ENCODE data around the gene CHRNA10. TPM values are rescaled to one million over a fixed set of nuclear protein-coding genes. Genes with fewer than 3 reads are reported as not detected.

Gene CHRNA10
- polyA plus RNA-seq, 1 of the 3 experiments (the other 2 are of a cell fraction), result 1.1 TPM

DNA sequence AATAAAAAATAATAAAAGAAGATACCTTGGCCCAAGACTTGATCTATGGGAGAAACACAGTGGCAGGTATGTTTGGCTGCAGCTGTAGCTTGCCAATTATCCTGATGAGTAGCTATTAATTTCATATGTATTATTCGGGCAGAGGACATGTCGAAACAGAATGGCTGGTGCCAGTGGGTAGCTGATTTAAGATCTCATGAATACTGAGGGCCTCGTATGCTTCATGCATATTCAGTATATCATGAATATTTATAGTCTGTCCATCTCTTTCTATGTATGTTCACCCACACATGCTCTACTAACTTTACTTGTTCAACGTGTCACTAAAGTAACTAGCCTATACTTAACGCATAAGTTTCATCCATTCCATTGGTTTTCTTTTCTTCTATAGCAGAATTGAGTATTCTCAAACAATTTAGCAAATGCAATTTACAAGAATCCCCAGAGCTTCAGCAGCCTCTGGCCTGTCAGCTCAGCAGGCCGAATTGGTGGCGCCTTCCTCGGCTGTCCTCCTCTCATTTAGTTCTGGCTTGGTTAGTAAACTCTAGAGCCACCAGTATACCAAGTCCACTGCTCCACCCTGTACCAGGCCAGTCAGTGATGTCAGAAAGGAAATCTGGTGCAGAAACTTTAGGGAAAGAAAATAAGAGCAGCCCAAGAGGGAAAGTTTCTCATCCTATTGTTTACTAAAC is 47.3 kb downstream of the CHRNA10 start:
- Histone ChIP-seq H3F3A (replicated peaks; ENCODE audit: insufficient read depth) (no peaks in the 10 kb centered on the region), H2AFZ (ENCODE audit: low read depth) (no peak overlapping the region), H3K36me3 (replicated peaks in 1 of 2; ENCODE audit: control insufficient read depth in 1 of 2, insufficient read depth in 2 of 2, low read length in 1 of 2) (no peaks in the 10 kb centered on the region), H3K9ac (no peak overlapping the region), H3K27me3 (ENCODE audit: insufficient read depth) (no peaks in the 10 kb centered on the region; the same call in 1 of the 2 replicates), H3K9me2 (no peaks in the 10 kb centered on the region), H3K4me2 (no peak overlapping the region), H3K79me2 (ENCODE audit: insufficient read depth) (no peaks in the 10 kb centered on the region), H3K4me3 (ENCODE audit: low read depth in 2 of 2, low read length in 1 of 2) (no peak overlapping the region), H3K4me1 (ENCODE audit: control insufficient read depth in 1 of 2, insufficient read depth in 2 of 2, low read depth in 1 of 2, low read length in 1 of 2) (no peaks in the 10 kb centered on the region), H4K20me1 (ENCODE audit: insufficient read depth) (no peaks in the 10 kb centered on the region), H3K9me3 (no peaks in the 10 kb centered on the region), H3K27ac (ENCODE audit: low read depth in 2 of 2, low read length in 1 of 2) (no peak overlapping the region)
- TF ChIP-seq, protein P1, sequence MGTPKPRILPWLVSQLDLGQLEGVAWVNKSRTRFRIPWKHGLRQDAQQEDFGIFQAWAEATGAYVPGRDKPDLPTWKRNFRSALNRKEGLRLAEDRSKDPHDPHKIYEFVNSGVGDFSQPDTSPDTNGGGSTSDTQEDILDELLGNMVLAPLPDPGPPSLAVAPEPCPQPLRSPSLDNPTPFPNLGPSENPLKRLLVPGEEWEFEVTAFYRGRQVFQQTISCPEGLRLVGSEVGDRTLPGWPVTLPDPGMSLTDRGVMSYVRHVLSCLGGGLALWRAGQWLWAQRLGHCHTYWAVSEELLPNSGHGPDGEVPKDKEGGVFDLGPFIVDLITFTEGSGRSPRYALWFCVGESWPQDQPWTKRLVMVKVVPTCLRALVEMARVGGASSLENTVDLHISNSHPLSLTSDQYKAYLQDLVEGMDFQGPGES (IDR thresholded peaks at IDR 0.05; ENCODE audit: low read depth, low read length), result no peak
- TF ChIP-seq NFIC (IDR thresholded peaks at IDR 0.05; ENCODE audit: borderline replicate concordance) (no peak), SMC3 (IDR thresholded peaks at IDR 0.05; ENCODE audit: low read depth, low read length) (no peak), RCOR1 (IDR thresholded peaks at IDR 0.05; ENCODE audit: low read length) (no peak), TEAD4 (IDR thresholded peaks at IDR 0.05; ENCODE audit: borderline replicate concordance, insufficient read depth) (no peak), EP300 (IDR thresholded peaks at IDR 0.05; ENCODE audit: borderline replicate concordance in 1 of 2, low read depth in 1 of 2, low read length in 1 of 2) (no peak), ELF1 (IDR thresholded peaks at IDR 0.05) (no peak)
- TF ChIP-seq, protein P2, sequence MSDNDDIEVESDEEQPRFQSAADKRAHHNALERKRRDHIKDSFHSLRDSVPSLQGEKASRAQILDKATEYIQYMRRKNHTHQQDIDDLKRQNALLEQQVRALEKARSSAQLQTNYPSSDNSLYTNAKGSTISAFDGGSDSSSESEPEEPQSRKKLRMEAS (IDR thresholded peaks at IDR 0.05; ENCODE audit: low read depth), result no peak
- TF ChIP-seq, protein P3, sequence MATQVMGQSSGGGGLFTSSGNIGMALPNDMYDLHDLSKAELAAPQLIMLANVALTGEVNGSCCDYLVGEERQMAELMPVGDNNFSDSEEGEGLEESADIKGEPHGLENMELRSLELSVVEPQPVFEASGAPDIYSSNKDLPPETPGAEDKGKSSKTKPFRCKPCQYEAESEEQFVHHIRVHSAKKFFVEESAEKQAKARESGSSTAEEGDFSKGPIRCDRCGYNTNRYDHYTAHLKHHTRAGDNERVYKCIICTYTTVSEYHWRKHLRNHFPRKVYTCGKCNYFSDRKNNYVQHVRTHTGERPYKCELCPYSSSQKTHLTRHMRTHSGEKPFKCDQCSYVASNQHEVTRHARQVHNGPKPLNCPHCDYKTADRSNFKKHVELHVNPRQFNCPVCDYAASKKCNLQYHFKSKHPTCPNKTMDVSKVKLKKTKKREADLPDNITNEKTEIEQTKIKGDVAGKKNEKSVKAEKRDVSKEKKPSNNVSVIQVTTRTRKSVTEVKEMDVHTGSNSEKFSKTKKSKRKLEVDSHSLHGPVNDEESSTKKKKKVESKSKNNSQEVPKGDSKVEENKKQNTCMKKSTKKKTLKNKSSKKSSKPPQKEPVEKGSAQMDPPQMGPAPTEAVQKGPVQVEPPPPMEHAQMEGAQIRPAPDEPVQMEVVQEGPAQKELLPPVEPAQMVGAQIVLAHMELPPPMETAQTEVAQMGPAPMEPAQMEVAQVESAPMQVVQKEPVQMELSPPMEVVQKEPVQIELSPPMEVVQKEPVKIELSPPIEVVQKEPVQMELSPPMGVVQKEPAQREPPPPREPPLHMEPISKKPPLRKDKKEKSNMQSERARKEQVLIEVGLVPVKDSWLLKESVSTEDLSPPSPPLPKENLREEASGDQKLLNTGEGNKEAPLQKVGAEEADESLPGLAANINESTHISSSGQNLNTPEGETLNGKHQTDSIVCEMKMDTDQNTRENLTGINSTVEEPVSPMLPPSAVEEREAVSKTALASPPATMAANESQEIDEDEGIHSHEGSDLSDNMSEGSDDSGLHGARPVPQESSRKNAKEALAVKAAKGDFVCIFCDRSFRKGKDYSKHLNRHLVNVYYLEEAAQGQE (IDR thresholded peaks at IDR 0.05; ENCODE audit: low read depth, low read length), result no peak
- TF ChIP-seq, protein P4, sequence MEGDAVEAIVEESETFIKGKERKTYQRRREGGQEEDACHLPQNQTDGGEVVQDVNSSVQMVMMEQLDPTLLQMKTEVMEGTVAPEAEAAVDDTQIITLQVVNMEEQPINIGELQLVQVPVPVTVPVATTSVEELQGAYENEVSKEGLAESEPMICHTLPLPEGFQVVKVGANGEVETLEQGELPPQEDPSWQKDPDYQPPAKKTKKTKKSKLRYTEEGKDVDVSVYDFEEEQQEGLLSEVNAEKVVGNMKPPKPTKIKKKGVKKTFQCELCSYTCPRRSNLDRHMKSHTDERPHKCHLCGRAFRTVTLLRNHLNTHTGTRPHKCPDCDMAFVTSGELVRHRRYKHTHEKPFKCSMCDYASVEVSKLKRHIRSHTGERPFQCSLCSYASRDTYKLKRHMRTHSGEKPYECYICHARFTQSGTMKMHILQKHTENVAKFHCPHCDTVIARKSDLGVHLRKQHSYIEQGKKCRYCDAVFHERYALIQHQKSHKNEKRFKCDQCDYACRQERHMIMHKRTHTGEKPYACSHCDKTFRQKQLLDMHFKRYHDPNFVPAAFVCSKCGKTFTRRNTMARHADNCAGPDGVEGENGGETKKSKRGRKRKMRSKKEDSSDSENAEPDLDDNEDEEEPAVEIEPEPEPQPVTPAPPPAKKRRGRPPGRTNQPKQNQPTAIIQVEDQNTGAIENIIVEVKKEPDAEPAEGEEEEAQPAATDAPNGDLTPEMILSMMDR (IDR thresholded peaks at IDR 0.05), result no peak
- TF ChIP-seq, protein P5, sequence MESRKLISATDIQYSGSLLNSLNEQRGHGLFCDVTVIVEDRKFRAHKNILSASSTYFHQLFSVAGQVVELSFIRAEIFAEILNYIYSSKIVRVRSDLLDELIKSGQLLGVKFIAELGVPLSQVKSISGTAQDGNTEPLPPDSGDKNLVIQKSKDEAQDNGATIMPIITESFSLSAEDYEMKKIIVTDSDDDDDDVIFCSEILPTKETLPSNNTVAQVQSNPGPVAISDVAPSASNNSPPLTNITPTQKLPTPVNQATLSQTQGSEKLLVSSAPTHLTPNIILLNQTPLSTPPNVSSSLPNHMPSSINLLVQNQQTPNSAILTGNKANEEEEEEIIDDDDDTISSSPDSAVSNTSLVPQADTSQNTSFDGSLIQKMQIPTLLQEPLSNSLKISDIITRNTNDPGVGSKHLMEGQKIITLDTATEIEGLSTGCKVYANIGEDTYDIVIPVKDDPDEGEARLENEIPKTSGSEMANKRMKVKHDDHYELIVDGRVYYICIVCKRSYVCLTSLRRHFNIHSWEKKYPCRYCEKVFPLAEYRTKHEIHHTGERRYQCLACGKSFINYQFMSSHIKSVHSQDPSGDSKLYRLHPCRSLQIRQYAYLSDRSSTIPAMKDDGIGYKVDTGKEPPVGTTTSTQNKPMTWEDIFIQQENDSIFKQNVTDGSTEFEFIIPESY (IDR thresholded peaks at IDR 0.05; ENCODE audit: borderline replicate concordance, low read depth), result no peak
- ChIA-PET CTCF (interaction anchor here (1.5 kb wide), 1 partner anchor 13 kb away, joined by 4 read pairs; no protein-coding TSS in a partner anchor), POLR2A (no interaction called here)
- DNase-seq, result no peak
- 45% methylated on average over 8 of the region's 8 CpGs for WGBS (ENCODE audit: low lambda C conversion rate)

All from SK-N-SH (cell line).